GM21786 (cell line): ENCODE measurements around the gene TENT5D.
"Not testable (repeated sequence)": the region's sequence is repeated elsewhere in the genome, so short reads cannot be mapped to it uniquely, and the experiment has no call there.

Experiments used
- ATAC-seq: cut with Tn5 transposase; IDR thresholded peaks from one replicate; pipeline ENCODE4 v1.9.1; 2021; ENCODE audit not compliant: unreplicated experiment

The TENT5D gene

DNA sequence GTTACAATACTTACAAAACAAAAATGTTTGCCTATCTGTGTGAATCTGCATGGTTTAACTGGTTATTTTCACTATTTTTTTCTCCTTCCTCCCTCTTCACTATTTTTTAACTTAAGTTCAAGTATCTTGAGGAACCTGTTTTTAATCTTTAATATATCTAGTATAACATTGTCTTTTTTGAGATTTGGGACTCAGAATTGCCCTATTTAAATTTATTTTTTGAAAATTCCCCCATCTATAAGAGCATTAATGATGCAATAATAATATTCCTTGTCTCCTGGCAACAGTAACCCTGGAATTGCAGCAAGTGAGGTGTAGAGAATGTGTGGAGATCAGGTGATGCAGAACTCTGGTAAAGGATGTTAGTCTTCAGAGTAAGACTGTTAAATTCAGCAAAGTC lies at the start of gene TENT5D:
TSS of gene TENT5D (plus strand) at position 301 of the 400 bp plus-strand sequence. CDS start 22,093 bp downstream, outside the sequence.
- ATAC-seq: no peak

DNA sequence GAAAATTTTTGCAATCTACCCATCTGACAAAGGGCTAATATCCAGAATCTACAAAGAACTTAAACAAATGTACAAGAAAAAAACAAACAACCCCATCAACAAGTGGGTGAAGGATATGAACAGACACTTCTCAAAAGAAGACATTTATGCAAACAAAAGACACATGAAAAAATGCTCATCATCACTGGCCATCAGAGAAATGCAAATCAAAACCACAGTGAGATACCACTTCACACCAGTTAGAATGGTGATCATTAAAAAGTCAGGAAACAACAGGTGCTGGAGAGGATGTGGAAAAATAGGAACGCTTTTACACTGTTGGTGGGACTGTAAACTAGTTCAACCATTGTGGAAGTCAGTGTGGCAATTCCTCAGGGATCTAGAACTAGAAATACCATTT lies 34.6 kb upstream of the TENT5D start:
- ATAC-seq: not testable (repeated sequence)

DNA sequence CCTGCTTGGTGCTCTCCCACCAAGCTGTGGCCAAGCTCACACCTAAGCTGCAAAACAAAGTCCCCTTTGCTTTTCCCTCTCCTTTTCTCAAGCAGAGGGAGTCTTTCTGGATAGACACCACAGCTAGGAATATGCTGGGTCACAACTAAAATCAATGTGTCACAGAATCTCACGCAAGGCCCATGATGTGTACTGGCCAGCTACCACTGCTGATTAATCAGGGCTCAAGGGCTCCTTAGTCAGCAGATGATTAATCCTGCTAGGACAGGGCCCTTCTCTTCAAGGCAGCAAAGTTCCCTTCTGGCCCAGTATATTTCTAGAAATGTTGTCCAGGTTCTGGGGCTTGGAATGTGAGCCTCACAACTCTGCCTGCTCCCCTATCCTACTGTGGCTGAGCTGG lies 32.0 kb upstream of the TENT5D start:
- no peak for ATAC-seq

DNA sequence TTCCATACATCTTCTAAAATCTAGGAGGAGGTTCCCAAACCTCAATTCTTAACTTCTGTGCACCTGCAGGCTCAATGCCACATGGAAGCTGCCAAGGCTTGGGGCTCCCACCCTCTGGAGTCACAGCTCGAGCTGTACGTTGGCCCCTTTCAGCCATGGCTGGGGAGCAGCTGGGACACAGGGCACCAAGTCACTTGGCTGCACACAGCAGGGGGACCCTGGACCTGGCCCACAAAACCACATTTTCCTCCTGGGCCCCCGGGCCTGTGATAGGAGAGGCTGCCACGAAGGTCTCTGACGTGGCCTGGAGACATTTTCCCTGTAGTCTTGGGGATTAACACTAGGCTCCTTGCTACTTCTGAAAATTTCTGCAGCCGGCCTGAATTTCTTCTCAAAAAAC lies 8.2 kb upstream of the TENT5D start:
- ATAC-seq: no peak

DNA sequence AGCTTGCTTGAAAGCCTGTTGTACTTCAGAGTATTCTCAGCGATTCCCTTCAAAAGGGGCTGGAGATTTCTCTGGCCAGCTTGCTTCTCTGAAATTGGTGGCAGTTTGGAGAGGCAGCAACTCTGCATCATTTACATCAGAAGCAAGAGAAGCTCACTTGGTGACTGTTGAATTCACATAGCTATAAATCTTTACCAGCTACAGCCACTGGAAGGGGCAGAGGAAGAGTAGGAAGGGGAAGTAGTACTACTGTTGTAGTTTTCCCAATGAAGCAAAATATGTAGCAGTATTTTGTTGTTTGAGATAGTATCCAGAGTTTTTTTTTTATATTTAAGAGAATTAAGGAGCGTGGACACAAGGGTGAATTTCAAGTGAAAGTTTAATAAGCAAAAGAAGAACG lies 2.8 kb downstream of the TENT5D start:
- no peak for ATAC-seq

DNA sequence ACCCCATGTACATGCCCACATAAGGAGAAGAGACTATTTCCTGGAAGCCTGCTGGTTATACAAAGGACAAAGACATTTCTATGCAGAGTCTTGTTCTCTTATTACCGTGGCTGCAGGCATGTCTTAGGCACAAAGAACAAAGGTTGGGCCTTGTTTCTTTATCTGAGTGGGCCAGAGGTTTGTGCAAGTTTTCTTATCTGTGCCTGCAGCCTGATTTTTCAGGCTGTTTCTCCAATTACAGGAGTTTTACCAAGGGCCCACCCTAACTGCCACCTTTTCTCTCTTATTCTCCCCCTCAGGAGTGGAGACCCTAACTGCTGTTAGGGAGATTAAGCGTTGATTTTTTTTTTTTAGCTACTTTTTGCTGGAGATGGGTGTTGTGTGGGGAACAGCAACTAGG lies 3.5 kb downstream of the TENT5D start:
- ATAC-seq: no peak

DNA sequence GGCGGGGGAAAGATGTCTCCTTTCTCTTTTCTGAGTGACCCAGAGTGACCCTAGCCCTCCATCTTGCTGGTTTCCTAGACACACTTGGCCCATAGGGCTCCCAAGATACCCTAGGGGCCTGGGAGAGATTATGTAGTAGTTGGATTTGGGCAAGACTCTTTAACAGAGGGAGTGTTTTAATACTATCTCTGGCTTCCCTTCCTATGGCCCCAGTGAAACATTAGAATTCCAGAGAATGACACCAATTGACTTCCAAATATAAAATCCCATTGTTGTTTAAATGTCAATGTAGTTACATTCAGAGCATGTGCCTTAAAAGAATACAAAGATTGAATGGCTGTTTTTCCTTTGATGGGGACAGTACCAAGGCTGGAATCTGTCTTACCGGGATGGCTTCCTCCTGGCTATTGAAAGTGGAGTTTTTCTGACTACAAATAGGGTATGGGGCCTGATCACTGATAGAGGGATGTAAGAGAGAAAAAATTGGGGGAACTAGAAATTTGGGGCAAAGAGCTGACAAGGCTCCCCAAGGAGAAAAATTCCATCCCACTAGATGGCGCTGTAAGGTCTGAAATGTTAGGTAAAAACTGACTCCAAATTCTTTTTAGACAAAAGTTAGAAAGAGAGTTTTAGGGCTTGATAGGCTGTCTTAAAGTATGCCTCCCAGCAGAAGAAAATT lies 10.7 kb downstream of the TENT5D start:
- ATAC-seq: no peak

DNA sequence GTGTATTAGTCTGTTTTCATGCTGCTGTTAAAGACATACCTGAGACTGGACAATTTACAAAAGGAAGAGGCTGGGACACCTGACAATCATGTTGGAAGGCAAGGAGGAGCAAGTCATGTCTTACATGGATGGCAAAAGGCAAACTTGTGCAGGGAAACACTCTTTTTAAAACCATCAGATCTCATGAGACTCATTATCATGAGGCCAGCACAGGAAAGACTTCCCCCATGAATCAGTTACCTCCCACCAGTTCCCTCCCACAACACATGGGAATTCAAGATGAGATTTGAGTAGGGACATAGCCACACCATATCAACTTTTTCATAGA lies 11.2 kb downstream of the TENT5D start:
- ATAC-seq: no peak

DNA sequence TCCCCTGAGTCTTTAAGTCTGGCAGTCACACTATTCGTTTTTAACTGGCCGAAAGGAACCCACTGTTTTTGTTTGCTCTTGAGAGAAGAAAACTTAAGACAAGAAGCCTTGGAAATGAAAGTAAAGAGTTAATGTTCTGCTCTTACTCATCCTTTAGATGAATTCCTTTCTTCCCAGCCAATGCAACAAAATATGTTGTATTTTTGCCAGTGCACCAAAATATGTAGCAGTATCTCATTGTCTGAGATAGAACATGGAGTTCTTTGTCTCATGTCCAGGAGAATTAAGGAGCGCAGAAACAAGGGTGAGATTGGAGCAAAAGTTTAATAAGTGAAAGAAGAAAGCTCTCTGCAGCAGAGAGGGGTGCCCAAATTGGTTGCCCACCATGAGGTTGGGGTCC lies 12.2 kb downstream of the TENT5D start:
- no peak for ATAC-seq

DNA sequence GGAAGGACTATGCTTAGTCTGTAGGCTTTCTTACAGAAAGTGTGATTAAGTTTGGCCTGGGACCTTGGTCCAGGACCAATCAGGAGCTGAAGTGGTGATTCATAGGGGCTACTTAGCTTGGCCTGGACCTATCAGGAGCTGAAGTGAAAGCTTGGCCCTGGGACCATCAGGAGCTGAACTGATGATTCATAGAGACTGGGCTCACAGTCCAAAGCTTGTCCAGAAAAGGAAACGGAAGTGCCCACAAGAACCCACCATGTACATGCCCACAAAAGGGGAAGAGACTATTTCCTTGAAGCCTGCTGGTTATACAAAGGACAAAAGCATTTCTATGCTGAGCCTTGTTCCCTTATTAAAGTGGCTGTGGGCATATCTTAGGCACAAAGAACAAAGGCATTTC lies 12.6 kb downstream of the TENT5D start:
- no peak for ATAC-seq

DNA sequence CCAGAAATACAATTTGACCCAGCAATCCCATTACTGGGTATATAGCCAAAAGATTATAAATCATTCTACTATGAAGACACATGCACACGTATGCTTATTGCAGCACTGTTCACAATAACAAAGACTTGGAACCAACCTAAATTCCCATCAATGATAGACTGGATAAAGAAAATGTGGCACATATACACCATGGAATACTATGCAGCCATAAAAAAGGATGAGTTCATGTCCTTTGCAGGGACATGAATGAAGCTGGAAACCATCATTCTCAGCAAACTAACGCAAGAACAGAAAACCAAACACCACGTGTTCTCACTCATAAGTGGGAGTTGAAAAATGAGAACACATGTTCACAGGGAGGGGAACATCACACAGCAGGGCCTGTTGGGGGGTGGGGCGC lies 47.9 kb downstream of the TENT5D start:
- ATAC-seq: not testable (repeated sequence)

DNA sequence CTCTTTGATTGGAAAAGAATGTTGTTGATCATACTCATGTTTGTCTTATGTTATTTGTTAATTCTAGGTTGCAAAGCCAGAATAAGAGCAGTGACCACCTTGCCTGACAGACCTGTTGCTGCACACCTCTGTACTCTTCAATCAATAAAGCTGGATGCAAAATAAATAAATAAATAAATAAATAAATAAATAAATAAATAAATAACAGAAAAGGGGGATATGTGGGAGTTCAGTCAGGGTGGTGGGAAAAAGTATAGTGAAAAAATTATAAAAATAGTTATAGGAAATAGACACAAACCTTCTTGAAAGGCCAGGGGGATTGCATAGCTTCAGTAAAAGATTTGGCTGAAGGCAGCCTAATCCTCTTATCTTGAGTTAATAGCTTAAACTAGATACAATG lies 51.3 kb downstream of the TENT5D start:
- no peak for ATAC-seq

DNA sequence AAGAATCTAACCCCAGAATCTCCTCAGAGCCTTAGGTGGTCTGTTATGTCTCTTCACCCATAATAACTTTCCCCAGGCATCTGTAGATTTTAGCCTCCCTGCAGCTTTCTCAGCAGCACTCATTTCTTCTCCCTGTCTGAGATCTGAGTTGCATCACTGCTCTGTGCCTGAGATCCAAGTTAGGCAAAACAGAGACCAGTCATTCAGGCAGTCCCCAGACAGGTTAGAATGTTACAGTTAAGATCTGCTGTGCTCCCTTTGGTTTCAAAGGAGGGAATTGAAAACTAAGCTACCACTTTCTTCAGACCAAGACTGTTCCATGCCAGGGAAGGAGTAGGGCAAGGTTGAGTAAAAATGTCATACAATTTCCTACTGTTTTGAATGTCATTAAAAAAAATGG lies 65.3 kb downstream of the TENT5D start:
- ATAC-seq: no peak

DNA sequence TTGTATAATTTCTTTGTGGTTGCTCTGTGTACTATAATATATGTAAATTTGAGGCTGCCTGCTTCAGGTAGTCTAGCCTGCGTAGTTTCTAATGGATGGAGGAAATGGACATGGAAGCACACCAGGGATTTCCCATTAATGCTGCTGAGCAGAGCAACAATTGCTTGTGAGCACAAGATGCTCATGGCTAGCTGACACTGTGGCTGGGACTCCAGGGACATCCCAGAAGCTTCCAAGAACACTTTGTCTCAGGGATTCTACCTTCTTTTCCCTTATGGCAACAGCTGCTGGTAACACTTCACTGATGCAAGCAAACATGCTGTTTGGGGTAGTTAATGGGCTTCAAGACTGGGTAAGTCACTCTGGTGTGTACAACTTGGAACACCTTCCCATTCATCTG lies 66.1 kb downstream of the TENT5D start:
- no peak for ATAC-seq

DNA sequence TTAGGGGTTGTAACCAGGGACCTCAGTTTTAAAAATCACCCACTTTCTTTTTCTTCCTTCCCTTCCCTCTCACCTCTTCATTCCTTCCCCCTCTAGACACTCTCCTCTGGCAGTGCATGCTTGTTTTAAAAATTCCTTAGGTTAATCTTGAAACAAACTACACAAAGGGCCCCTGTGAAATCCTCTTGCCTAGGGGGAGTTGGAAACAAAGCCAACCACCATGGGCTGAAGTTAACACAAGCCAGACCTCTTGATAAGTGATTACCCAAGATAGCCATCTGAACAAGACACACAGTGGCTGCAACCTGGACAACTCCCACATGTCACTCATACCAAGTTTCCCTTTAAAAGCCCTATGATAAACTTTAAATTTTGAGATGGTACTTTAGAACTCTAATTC lies 68.9 kb downstream of the TENT5D start:
- no peak for ATAC-seq
